Fibroblast of upper back skin (primary cell): Measurements from ENCODE around the gene NFKB1.
A peak's percentile ranks its signal among the peaks of the same experiment; 100 is the strongest.

Source experiments
- DNase-seq: peaks from one replicate; pipeline ENCODE4 v3.0.0-alpha.2; 2013

NFKB1 gene

GRCh38 chr4:102497986-102498385 is 3.2 kb upstream of the NFKB1 start:
- no peak for DNase-seq

- DNase-seq = no peak
Measured at GRCh38 chr4:102500352-102500695, 835 bp upstream of the NFKB1 start.

GRCh38 chr4:102501447-102501696 is 213 bp downstream of the NFKB1 start:
- no peak for DNase-seq

GRCh38 chr4:102502543-102502818 is 1.3 kb downstream of the NFKB1 start:
- DNase-seq = no peak

- DNase-seq = no peak
Measured at GRCh38 chr4:102503301-102503746, 2.2 kb downstream of the NFKB1 start.

GRCh38 chr4:102503831-102504786 is 3.0 kb downstream of the NFKB1 start:
- no peak for DNase-seq

GRCh38 chr4:102504941-102505340 is 3.8 kb downstream of the NFKB1 start:
- no peak for DNase-seq

GRCh38 chr4:102505708-102506107 is 4.5 kb downstream of the NFKB1 start:
- no peak for DNase-seq

- no peak for DNase-seq
Measured at GRCh38 chr4:102506523-102506922, 5.4 kb downstream of the NFKB1 start.

GRCh38 chr4:102511830-102512605 is 10.9 kb downstream of the NFKB1 start:
- no peak for DNase-seq

- no peak for DNase-seq
Measured at GRCh38 chr4:102514298-102514964, 13.3 kb downstream of the NFKB1 start.

GRCh38 chr4:102517753-102518152 is 16.6 kb downstream of the NFKB1 start:
- DNase-seq = no peak

GRCh38 chr4:102518703-102519131 is 17.6 kb downstream of the NFKB1 start:
- no peak for DNase-seq

GRCh38 chr4:102519925-102520324 is 18.8 kb downstream of the NFKB1 start:
- no peak for DNase-seq

- no peak for DNase-seq
Measured at GRCh38 chr4:102521570-102521969, 20.4 kb downstream of the NFKB1 start.

GRCh38 chr4:102522031-102522440 is 20.9 kb downstream of the NFKB1 start:
- no peak for DNase-seq

GRCh38 chr4:102524691-102525090 is 23.5 kb downstream of the NFKB1 start:
- DNase-seq = no peak

GRCh38 chr4:102525097-102525496 is 23.9 kb downstream of the NFKB1 start:
- DNase-seq = peak; percentile 9

GRCh38 chr4:102525504-102525903 is 24.3 kb downstream of the NFKB1 start:
- DNase-seq = no peak

- no peak for DNase-seq
Measured at GRCh38 chr4:102526532-102526931, 25.4 kb downstream of the NFKB1 start.

- DNase-seq = no peak
Measured at GRCh38 chr4:102527695-102528283, 26.6 kb downstream of the NFKB1 start.

GRCh38 chr4:102529977-102530376 is 28.8 kb downstream of the NFKB1 start:
- DNase-seq = no peak

GRCh38 chr4:102530986-102531385 is 29.8 kb downstream of the NFKB1 start:
- no peak for DNase-seq

GRCh38 chr4:102531462-102531861 is 30.3 kb downstream of the NFKB1 start:
- DNase-seq = no peak
